ENCODE results near the gene GAR1. TPM values are rescaled to one million over a fixed set of nuclear protein-coding genes. Genes with fewer than 3 reads are reported as not detected.

Gene GAR1
- polyA plus RNA-seq, 1 donor (not counting 4 experiments of a cell fraction or from before 2014, with no cell fraction given) = 31.9 TPM

- Histone ChIP-seq H3K9me1 (ENCODE audit: control insufficient read depth, extremely low read depth, insufficient read depth, low read length) (no peaks in the 10 kb centered on the region), H2AFZ (ENCODE audit: control insufficient read depth, low read length) (no peak overlapping the region), H3K36me3 (ENCODE audit: control insufficient read depth in 2 of 2, extremely low read depth in 1 of 2, insufficient read depth in 2 of 2, low read length in 2 of 2) (peaks cover 8 to 26% of the 10 kb centered on the region in 2 experiments), H3K4me3 (ENCODE audit: control insufficient read depth in 2 of 3, extremely low read depth in 1 of 3, insufficient read depth in 2 of 3, low read depth in 1 of 3, low read length in 3 of 3) (no peak overlapping the region), H4K20me1 (ENCODE audit: control insufficient read depth, extremely low read depth, insufficient read depth, low read length) (no peaks in the 10 kb centered on the region), H3K27me3 (ENCODE audit: control insufficient read depth, extremely low read depth, insufficient read depth, low read length) (no peaks in the 10 kb centered on the region), H3K4me2 (ENCODE audit: control insufficient read depth, extremely low read depth, insufficient read depth, low read depth, low read length) (no peak overlapping the region), H3K9ac (ENCODE audit: control insufficient read depth, extremely low read depth, insufficient read depth, low read length) (no peak overlapping the region), H3K79me2 (ENCODE audit: control insufficient read depth, insufficient read depth, low read length) (peaks cover 41% of the 10 kb centered on the region), H3K9me3 (ENCODE audit: control insufficient read depth, low read depth, low read length) (no peaks in the 10 kb centered on the region), H3K4me1 (ENCODE audit: control insufficient read depth, extremely low read depth, insufficient read depth, low read length) (peaks cover 16% of the 10 kb centered on the region), H3K27ac (ENCODE audit: control insufficient read depth, insufficient read depth, low read length) (no peak overlapping the region)
- dilution Hi-C loops (cut with MboI; ENCODE audit: extremely low pct_ligation_motif_present, low sequenced_read_pairs) = no loop called here
- FAIRE-seq = no peak
- TF ChIP-seq, protein P1, sequence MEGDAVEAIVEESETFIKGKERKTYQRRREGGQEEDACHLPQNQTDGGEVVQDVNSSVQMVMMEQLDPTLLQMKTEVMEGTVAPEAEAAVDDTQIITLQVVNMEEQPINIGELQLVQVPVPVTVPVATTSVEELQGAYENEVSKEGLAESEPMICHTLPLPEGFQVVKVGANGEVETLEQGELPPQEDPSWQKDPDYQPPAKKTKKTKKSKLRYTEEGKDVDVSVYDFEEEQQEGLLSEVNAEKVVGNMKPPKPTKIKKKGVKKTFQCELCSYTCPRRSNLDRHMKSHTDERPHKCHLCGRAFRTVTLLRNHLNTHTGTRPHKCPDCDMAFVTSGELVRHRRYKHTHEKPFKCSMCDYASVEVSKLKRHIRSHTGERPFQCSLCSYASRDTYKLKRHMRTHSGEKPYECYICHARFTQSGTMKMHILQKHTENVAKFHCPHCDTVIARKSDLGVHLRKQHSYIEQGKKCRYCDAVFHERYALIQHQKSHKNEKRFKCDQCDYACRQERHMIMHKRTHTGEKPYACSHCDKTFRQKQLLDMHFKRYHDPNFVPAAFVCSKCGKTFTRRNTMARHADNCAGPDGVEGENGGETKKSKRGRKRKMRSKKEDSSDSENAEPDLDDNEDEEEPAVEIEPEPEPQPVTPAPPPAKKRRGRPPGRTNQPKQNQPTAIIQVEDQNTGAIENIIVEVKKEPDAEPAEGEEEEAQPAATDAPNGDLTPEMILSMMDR (optimal IDR thresholded peaks at IDR 0.05 in 1 of 3, IDR thresholded peaks at IDR 0.05 in 1 of 3, conservative IDR thresholded peaks at IDR 0.05 in 1 of 3; ENCODE audit: extremely low read depth in 1 of 3, insufficient read depth in 2 of 3, low read length in 3 of 3) = no peak
- TF ChIP-seq EZH2 (IDR thresholded peaks at IDR 0.05; ENCODE audit: low read length) = no peak
- no peak for DNase-seq (ENCODE audit: low read depth, low spot score)
Measured at GRCh38 chr4:109821185-109821584, 5.6 kb downstream of the GAR1 start.

GRCh38 chr4:109826719-109827118 is 11.2 kb downstream of the GAR1 start:
- H3K4me3 ChIP-seq (ENCODE audit: control insufficient read depth in 2 of 3, extremely low read depth in 1 of 3, insufficient read depth in 2 of 3, low read depth in 1 of 3, low read length in 3 of 3) = no peak overlapping the region
- H3K4me2 ChIP-seq (ENCODE audit: control insufficient read depth, extremely low read depth, insufficient read depth, low read depth, low read length) = no peak overlapping the region
- H3K36me3 ChIP-seq (ENCODE audit: control insufficient read depth in 2 of 2, extremely low read depth in 1 of 2, insufficient read depth in 2 of 2, low read length in 2 of 2) = peaks cover 2 to 10% of the 10 kb centered on the region in 2 experiments
- dilution Hi-C loops (cut with MboI; ENCODE audit: extremely low pct_ligation_motif_present, low sequenced_read_pairs) = no loop called here
- H3K9me1 ChIP-seq (ENCODE audit: control insufficient read depth, extremely low read depth, insufficient read depth, low read length) = no peaks in the 10 kb centered on the region
- H3K9me3 ChIP-seq (ENCODE audit: control insufficient read depth, low read depth, low read length) = no peaks in the 10 kb centered on the region
- FAIRE-seq = no peak
- no peaks in the 10 kb centered on the region for H3K27me3 ChIP-seq (ENCODE audit: control insufficient read depth, extremely low read depth, insufficient read depth, low read length)
- TF ChIP-seq EZH2 (IDR thresholded peaks at IDR 0.05; ENCODE audit: low read length) = no peak
- TF ChIP-seq, protein P1 (optimal IDR thresholded peaks at IDR 0.05 in 1 of 3, IDR thresholded peaks at IDR 0.05 in 1 of 3, conservative IDR thresholded peaks at IDR 0.05 in 1 of 3; ENCODE audit: extremely low read depth in 1 of 3, insufficient read depth in 2 of 3, low read length in 3 of 3) = peak in 2 of 3 experiments; percentile 24 to 31
- H3K79me2 ChIP-seq (ENCODE audit: control insufficient read depth, insufficient read depth, low read length) = no peaks in the 10 kb centered on the region
- H4K20me1 ChIP-seq (ENCODE audit: control insufficient read depth, extremely low read depth, insufficient read depth, low read length) = no peaks in the 10 kb centered on the region
- H3K27ac ChIP-seq (ENCODE audit: control insufficient read depth, insufficient read depth, low read length) = no peak overlapping the region
- H3K4me1 ChIP-seq (ENCODE audit: control insufficient read depth, extremely low read depth, insufficient read depth, low read length) = no peaks in the 10 kb centered on the region
- no peak for DNase-seq (ENCODE audit: low read depth, low spot score)
- no peak overlapping the region for H2AFZ ChIP-seq (ENCODE audit: control insufficient read depth, low read length)
- no peak overlapping the region for H3K9ac ChIP-seq (ENCODE audit: control insufficient read depth, extremely low read depth, insufficient read depth, low read length)
